Measurements from ENCODE around the gene KLHDC3. TPM values are rescaled to one million over a fixed set of nuclear protein-coding genes. Genes with fewer than 3 reads are reported as not detected.

KLHDC3 gene
- total and polyA plus RNA-seq, 2 donors (not counting 3 experiments of a cell fraction or from before 2014, with no cell fraction given), result 84.8 to 120 TPM

GRCh38 chr6:43043310-43043709 lies 29.3 kb downstream of the KLHDC3 start:
- no peak overlapping the region for H3K4me2 ChIP-seq (ENCODE audit: insufficient read depth, low read length)
- BruUV-seq (replicated peaks), result no TSS peak
- FAIRE-seq (no peak), DNase-seq (ENCODE audit: low read depth, low spot score) (no peak)
- dilution Hi-C loops (cut with MboI; ENCODE audit: extremely low pct_ligation_motif_present, low sequenced_read_pairs) (no loop called here), intact Hi-C loops (cut with micrococcal nuclease) (no loop called here)
- no peaks in the 10 kb centered on the region for H3K9me3 ChIP-seq (replicated peaks; ENCODE audit: control insufficient read depth, insufficient read depth, low read length)
- H3K27ac ChIP-seq (ENCODE audit: insufficient read depth, low read depth, low read length), result no peak overlapping the region
- H4K20me1 ChIP-seq (replicated peaks; ENCODE audit: control insufficient read depth, extremely low read depth, insufficient read depth, low read length), result no peaks in the 10 kb centered on the region
- ChIA-PET CTCF (no interaction called here), POLR2A (no interaction called here)
- no peak overlapping the region for H3K9ac ChIP-seq (replicated peaks; ENCODE audit: extremely low read depth, insufficient read depth, low read length)
- H3K9me1 ChIP-seq (replicated peaks; ENCODE audit: control insufficient read depth, extremely low read depth, insufficient read depth, low read length), result no peaks in the 10 kb centered on the region
- H3K36me3 ChIP-seq (ENCODE audit: control insufficient read depth in 2 of 2, extremely low read depth in 1 of 2, insufficient read depth in 2 of 2, low read length in 2 of 2), result peaks cover 2 to 56% of the 10 kb centered on the region in 2 experiments
- H3K4me3 ChIP-seq (replicated peaks in 1 of 3; ENCODE audit: insufficient read depth in 1 of 3, low read depth in 1 of 3, low read length in 3 of 3), result no peak overlapping the region
- no peak overlapping the region for H2AFZ ChIP-seq (ENCODE audit: low read depth, low read length)
- H3K4me1 ChIP-seq (ENCODE audit: control insufficient read depth, extremely low read depth, insufficient read depth, low read length), result no peaks in the 10 kb centered on the region
- no peaks in the 10 kb centered on the region for H3K79me2 ChIP-seq (ENCODE audit: control insufficient read depth, insufficient read depth, low read length)
- no peak for TF ChIP-seq JUN (IDR thresholded peaks at IDR 0.05; ENCODE audit: borderline replicate concordance, insufficient read depth, insufficient read length, low read depth)
- H3K27me3 ChIP-seq (ENCODE audit: control insufficient read depth in 2 of 2, insufficient read depth in 2 of 2, low read length in 2 of 2), result no peaks in the 10 kb centered on the region

GRCh38 chr6:43045371-43045930 lies 31.4 kb downstream of the KLHDC3 start:
- no peaks in the 10 kb centered on the region for H3K4me1 ChIP-seq (ENCODE audit: control insufficient read depth, extremely low read depth, insufficient read depth, low read length)
- no peaks in the 10 kb centered on the region for H3K27me3 ChIP-seq (ENCODE audit: control insufficient read depth in 2 of 2, insufficient read depth in 2 of 2, low read length in 2 of 2)
- ChIA-PET POLR2A (no interaction called here), CTCF (interaction anchor here (1.0 to 1.2 kb wide), 2 partner anchors 8 to 98 kb away, joined by 3 read pairs; partner anchors contain the start of gene CUL7)
- H3K9ac ChIP-seq (replicated peaks; ENCODE audit: extremely low read depth, insufficient read depth, low read length), result no peak overlapping the region
- H3K9me1 ChIP-seq (replicated peaks; ENCODE audit: control insufficient read depth, extremely low read depth, insufficient read depth, low read length), result no peaks in the 10 kb centered on the region
- no peak overlapping the region for H3K27ac ChIP-seq (ENCODE audit: insufficient read depth, low read depth, low read length)
- intact Hi-C loops (cut with micrococcal nuclease), result no loop called here
- TF ChIP-seq JUN (IDR thresholded peaks at IDR 0.05; ENCODE audit: borderline replicate concordance, insufficient read depth, insufficient read length, low read depth) (no peak), GATA2 (IDR thresholded peaks at IDR 0.05; ENCODE audit: insufficient read depth, insufficient read length, low read depth, low read length) (no peak), CTCF (IDR thresholded peaks at IDR 0.05; ENCODE audit: extremely low read depth in 1 of 2, insufficient read depth in 1 of 2, low read depth in 1 of 2, low read length in 2 of 2) (no peak), POLR2AphosphoS5 (IDR thresholded peaks at IDR 0.05; ENCODE audit: insufficient read depth, low read depth, low read length) (no peak), MAX (IDR thresholded peaks at IDR 0.05; ENCODE audit: insufficient read depth, insufficient read length) (no peak), FOS (IDR thresholded peaks at IDR 0.05; ENCODE audit: borderline replicate concordance, insufficient read depth, low read length) (no peak), POLR2A (IDR thresholded peaks at IDR 0.05; ENCODE audit: low read depth, low read length) (no peak), EZH2 (IDR thresholded peaks at IDR 0.05; ENCODE audit: borderline replicate concordance, low read depth, low read length, severe bottlenecking) (no peak), MYC (IDR thresholded peaks at IDR 0.05; ENCODE audit: low read depth, low read length) (no peak)
- FAIRE-seq, result no peak
- DNase-seq (ENCODE audit: low read depth, low spot score), result no peak
- no peaks in the 10 kb centered on the region for H3K9me3 ChIP-seq (replicated peaks; ENCODE audit: control insufficient read depth, insufficient read depth, low read length)
- H2AFZ ChIP-seq (ENCODE audit: low read depth, low read length), result no peak overlapping the region
- H3K4me2 ChIP-seq (ENCODE audit: insufficient read depth, low read length), result no peak overlapping the region
- peaks cover 2 to 52% of the 10 kb centered on the region in 2 experiments for H3K36me3 ChIP-seq (ENCODE audit: control insufficient read depth in 2 of 2, extremely low read depth in 1 of 2, insufficient read depth in 2 of 2, low read length in 2 of 2)
- dilution Hi-C loops (cut with MboI; ENCODE audit: extremely low pct_ligation_motif_present, low sequenced_read_pairs), result no loop called here
- no peaks in the 10 kb centered on the region for H3K79me2 ChIP-seq (ENCODE audit: control insufficient read depth, insufficient read depth, low read length)
- H3K4me3 ChIP-seq (replicated peaks in 1 of 3; ENCODE audit: insufficient read depth in 1 of 3, low read depth in 1 of 3, low read length in 3 of 3), result no peak overlapping the region
- no TSS peak for BruUV-seq (replicated peaks)
- H4K20me1 ChIP-seq (replicated peaks; ENCODE audit: control insufficient read depth, extremely low read depth, insufficient read depth, low read length), result no peaks in the 10 kb centered on the region
